Measurements from ENCODE around the gene EN2.

GRCh38 chr7:155493744-155494538 is 36.0 kb downstream of the EN2 start:
- TF ChIP-seq CTCF (conservative IDR thresholded peaks at IDR 0.05; ENCODE audit: low read length) = no peak
- TF ChIP-seq EZH2phosphoT487 (IDR thresholded peaks at IDR 0.05; ENCODE audit: borderline replicate concordance, low read depth, low read length) = no peak

Data from OCI-LY7 (cell line).